HG02571 (cell line): Measurements from ENCODE around the gene MIF4GD.
"Not testable (repeated sequence)": the region's sequence is repeated elsewhere in the genome, so short reads cannot be mapped to it uniquely, and the experiment has no call there.

Experiments
- ATAC-seq: cut with Tn5 transposase; IDR thresholded peaks from one replicate; pipeline ENCODE4 v1.9.1; 2021; ENCODE audit warnings: mild to moderate bottlenecking, moderate library complexity; ENCODE audit not compliant: unreplicated experiment

The MIF4GD gene

GRCh38 chr17:75261336-75262111, 9.5 kb downstream of the MIF4GD start, which contains the start of the genes GGA3 and MRPS7:
GGA3 (minus strand) TSS chr17:75261606; CDS start chr17:75261587, 19 bp downstream.
MRPS7 (plus strand) TSS chr17:75261879; CDS start chr17:75261901, 22 bp downstream.
- ATAC-seq = peak; percentile 83

DNA sequence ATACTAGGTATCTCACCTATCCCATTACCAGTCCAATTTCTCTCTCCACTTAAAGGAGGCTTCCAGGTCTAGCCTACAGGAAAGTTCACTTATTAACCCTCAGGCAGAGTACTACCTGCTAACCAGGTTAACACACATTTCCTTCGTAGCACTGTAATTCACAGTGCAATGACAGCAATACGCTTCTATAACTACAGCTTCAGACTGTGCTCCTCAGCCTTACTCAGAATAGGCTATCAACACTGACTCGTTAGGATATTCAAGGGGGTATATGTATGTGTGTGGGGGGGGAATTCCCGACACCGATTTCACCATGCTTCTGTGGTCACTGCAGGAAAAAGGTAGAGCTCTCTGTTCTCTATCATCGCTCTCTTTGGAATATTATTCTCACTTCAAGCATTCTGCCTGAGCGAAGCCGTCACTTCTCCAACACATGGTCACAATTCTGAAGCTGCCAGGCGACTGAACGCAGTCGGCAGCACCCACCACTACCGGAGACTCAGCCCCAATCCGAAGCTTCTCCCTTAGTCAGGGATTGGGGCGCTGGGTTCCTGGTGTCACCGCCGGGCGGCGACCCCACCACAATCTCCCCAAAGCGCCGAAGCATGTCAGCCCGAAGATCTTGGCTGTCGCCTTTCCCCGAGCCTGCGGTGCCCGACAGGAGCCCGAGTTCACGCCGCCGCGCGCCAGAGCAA, 10.2 kb downstream of the MIF4GD start:
- ATAC-seq = peak; percentile 9

DNA sequence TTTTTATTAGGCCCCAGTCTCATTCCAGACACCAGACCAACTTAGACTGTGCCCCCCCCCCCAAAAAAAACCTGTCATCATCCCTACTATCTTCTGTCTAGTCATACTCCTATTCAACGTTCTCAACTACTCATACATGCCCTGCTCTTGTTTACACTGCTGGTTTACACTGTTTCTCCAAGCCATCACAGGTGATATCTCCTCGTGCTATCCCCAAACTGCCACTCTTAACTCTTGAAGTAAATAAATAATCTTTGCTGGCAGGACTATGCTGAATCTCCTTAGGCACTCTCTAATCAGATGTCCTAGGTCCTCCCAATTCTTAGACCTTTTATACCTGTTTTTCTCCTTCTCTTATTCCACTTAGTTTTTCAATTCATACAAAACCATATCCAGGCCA, 13.8 kb downstream of the MIF4GD start:
- ATAC-seq = not testable (repeated sequence)

- ATAC-seq = not testable (repeated sequence)
These were observed 14.9 kb downstream of the MIF4GD start for GRCh38 chr17:75255954-75256698.

DNA sequence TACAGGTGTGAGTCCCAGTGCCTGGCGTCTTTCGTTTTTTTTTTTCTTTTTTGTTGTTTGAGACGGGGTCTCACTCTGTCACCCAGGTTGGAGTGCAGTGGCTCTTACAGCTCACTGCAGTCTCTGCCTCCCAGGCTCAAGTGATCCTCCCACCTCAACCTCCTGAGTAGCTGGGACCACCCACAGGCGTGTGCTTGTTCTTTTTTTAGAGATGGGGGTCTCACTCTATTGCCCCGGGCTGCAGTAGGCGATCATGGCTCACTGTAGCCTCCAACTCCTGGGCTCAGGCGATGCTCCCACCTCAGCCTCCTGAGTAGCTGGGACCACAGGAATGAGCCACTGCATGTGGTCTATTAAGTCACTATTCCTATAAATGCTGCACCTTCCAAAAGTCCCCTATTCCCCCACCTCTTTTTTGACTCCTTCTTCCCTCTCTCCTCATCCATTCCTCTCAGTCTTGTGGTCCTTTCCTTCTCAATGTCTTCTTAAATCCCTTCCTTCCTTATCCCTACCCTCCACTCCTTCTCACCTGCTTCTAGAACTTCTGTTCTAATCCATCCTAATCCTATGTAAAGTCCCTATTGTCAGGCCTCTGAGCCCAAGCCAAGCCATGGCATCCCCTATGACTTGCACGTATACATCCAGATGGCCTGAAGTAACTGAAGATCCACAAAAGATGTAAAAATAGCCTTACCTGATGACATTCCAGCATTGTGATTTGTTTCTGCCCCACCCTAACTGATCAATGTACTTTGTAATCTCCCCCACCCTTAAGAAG, 18.8 kb downstream of the MIF4GD start:
- no peak for ATAC-seq

- peak; percentile 85 for ATAC-seq
These were observed 21.0 kb downstream of the MIF4GD start for GRCh38 chr17:75250009-75250471.

DNA sequence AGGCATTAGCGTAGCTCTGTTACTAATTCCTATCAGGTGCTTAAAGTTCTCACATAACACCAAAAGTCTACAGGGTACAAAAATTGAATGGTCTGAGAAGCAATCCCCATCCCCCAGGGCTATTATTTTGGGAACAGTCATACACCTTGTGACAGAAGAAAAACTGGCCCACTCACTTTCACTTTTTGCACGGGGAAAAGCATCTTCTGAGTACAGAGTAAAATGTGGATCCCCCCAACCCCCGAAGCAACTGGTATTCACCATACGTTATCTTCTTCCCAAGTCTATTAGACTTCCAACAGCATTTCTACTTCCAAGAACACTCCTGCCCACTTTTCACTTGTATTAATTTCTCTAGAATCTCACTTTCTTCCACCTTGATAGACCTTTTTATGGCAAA, 21.5 kb downstream of the MIF4GD start:
- no peak for ATAC-seq

- no peak for ATAC-seq
These were observed 24.6 kb downstream of the MIF4GD start for GRCh38 chr17:75246404-75246803.

GRCh38 chr17:75245011-75245410, 26.0 kb downstream of the MIF4GD start:
- no peak for ATAC-seq

- ATAC-seq = no peak
These were observed 26.7 kb downstream of the MIF4GD start for GRCh38 chr17:75244133-75244866.

GRCh38 chr17:75242461-75243042, 28.5 kb downstream of the MIF4GD start:
- ATAC-seq = no peak

DNA sequence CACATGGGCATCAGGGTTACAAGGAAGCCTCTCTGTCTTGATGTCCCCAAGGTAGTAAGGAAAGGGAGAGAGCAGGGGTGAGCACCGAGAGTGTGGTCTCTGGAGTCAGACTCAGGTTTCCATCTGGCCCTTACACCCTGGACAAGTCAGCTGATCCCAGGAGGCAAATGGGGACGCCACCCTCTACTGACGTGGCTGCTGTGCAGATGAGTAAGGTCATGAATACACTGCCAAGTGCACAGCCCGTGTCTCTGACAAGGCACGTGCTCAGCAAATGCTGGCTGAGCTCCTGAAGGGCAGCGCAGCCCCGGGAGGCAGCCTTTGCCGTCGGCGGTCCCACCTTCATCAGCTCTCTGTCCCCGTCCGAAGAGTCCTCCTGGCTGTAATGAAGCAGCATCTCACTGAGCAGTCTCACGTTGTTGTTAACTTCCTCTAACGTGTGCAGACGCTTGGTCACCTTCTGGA, 29.0 kb downstream of the MIF4GD start:
- no peak for ATAC-seq

DNA sequence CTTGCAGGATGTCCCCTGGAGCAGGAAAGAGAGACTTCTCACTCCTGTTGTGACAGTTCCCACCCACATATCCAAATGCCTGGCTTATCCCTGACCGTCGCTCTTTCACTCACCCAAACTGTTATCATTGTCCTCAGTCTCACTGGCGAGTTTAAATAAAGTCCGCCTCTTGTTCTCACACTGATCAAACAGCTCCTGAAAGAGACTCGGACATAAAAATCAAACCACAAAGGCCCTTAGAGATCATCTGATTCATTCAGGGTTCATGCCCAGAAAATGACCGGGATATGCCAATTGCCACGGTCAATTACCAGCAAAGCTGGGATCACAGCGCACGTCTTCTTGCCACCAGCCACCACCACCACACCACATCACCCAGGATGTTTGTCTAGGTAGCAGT, 29.5 kb downstream of the MIF4GD start:
- ATAC-seq = no peak

DNA sequence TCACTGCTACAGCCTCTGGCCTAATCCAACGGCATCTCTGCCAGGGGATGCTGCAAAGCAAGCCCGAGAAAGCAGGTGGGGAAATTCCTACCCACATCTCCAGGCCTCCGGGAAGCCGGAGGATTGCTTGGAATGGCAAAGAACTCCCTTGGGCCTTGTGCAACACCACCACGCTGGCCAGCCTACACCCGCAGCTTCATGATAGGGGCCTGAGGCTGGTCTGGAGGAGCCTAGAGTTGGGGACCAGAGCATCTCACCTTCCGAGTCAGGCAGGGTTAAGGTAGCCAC, 29.9 kb downstream of the MIF4GD start:
- no peak for ATAC-seq

- no peak for ATAC-seq
These were observed 30.5 kb downstream of the MIF4GD start for GRCh38 chr17:75240394-75241142.

DNA sequence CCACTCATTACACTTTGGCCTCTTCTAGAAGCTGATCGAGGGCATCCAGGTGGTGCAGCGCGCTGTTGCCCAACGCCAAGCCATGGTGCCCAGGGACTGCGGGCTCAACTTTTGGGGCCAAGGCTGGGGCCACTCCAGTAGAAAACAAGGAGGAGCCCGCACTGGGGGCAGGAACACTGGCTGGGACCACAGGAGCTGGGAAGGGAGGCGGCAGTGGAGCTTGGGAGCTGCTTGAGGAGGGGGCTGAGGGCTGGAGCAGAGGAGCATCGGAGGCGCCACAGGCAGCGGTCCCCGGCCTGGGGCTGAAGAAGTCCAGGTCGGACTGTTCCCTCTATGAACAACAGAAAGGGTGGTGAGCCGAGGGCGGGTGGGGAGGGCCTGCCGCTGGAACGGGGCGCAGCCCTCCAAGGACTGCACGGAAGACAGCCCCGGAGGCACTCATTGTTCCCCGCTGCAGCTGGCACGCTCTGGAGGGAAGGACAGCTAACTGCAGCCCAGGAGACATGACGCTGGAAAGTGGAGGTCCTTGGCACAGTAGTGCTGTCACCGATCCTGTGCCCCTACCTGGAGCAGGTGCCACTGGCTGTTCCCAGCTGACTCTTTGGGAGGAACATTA, 31.1 kb downstream of the MIF4GD start:
- ATAC-seq = no peak

DNA sequence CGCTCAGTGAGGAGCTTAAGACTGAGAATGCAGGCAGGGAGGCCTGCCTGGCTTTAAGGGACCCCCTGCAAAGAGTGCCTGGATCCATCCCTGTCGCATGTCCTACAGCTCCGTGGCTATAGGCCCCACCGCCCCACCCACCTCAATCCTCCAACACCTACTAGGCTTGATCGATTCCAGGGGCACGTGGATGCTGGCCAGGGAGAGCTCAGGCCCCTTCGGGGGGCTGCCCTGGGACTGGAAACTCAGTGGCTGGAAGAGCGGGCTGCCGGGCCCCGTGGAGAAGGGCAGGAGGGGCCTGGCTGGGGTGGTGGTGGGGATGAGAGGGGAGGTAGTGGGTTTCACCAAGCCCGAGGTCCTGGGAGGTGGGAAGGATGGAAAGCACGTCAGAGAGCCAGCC, 31.8 kb downstream of the MIF4GD start:
- no peak for ATAC-seq

DNA sequence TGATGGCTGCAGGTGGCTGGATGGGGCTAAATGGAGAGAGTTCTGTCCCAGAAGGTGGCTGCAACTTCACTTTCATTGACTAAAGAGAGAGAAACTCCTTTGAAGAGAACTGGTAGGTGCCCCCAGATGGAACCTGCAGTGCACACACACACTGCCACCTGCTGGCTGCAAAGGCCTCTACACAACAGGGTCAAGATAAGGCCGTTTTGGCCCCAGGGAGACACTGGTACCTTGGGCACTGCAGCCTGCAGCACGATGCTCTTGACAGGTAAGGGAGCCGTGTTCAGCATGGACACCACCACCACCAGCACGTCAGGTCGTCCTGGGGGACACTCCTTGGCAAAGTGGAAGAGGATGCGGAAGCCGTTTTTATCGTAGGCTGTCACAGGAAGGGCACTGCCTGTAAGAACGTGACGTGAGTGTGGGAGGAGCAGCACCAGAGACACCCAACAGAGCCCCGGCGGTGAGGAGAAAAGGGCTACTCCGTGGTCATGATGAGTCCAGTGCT, 32.3 kb downstream of the MIF4GD start:
- no peak for ATAC-seq
